ENCODE measurements around the gene PALM3. TPM values are rescaled to one million over a fixed set of nuclear protein-coding genes. Genes with fewer than 3 reads are reported as not detected.

Gene PALM3, protein sequence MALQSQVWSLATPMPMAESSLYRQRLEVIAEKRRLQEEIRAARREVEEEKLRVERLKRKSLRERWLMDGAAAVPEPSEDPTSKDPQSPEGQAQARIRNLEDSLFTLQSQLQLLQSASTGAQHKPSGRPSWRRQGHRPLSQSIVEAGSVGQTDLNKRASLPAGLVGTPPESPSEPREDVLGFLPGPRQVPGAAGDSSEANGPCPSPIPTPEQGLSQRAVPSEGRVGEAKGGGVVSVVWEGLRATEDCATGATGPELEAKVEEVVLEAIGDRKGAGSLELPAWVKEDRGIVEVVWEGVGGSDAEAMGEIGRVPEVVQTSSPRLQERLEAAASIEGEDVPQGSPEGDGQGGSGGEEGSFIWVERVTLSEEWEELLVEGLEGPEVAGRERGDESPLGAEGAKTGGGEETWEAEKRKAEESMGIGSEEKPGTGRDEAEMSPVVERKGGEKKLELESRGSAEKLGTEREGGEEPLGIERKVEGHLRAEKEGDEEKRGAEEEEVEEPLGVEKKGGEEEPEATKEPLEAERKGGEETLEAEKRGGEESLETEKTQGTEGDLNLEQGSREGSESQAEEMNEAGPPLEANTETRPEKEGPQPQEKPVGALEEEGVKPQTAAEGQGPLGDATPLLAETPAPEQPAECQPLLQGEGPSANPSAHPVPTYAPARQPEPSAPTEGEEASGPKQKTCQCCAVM
- total RNA-seq (2022; extraction: Qiagen RNA extraction; ENCODE audit: low read depth) = 1.3 to 2.6 TPM (median 1.9 TPM) in 5 replicates

DNA sequence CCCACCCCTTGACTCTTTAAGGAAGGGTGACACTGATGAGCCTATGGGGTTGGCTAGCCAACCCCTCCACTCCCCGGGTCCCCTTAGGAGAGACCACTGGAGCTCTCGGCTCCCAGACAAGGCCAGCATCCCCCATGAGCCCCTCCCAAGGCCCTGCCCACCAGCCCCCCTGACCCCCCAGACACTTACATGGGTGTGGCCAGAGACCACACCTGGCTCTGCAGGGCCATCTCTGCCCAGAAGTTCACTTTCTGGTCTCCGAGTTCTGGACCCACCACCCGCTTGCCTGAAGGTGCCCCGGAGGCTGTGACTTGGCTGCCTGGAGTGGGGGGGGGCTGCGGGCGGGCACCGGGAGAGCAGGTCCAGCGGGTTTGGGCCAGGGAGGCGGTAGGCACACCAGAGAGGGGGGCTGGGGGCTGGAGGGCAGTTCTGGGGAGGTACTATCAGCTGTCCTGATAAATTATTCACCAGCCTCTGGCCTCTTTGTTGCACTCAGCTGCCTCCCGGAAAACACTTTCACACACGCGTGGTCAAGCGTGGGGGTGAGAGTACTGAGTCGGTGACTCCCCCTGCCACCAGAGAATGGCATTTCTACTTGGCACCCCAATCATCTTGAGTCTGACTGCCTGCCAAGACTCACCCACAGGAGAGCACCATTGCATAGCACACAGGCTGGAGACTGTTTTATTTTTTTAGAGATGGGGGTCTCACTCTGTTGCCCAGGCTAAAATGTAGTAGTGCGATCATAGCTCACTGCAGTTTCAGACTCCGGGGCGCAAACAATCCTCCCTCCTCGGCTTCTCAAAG lies at the start of gene PALM3:
TSS of gene PALM3 (minus strand) at position 326 of the 807 bp plus-strand sequence. CDS start at position 230, 96 bp downstream.

DNA sequence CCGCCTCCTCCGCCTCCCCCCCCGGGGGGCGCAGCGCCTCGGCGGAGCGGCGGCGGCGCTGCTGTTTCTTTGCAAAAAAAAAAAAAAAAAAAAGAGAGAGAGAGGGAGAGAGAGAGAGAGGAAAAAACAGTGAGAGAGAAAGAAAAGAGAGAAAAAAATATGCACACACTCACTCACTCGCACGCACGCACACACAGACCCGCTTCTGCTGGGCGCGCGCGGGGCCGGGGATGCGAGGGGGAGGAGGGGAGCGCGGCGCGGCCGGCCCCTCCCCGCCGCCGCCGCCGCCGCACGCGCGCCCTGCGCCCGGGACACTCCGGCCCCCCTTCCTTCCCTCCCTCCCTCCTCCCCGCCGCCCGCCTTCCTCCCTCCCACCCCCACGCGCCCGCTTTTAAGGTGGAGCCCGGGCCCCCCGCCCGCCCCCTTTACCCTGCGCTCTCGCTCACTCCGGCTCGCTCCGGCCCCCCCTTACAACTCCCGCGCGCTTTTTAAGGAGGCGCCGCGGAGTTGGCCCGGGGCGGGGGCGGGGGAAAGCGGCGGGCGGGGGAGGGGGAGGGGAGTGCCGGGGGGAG lies 28.7 kb upstream of the PALM3 start, which contains the start of gene SAMD1:
TSS of gene SAMD1 (minus strand) at position 243 of the 572 bp plus-strand sequence.

DNA sequence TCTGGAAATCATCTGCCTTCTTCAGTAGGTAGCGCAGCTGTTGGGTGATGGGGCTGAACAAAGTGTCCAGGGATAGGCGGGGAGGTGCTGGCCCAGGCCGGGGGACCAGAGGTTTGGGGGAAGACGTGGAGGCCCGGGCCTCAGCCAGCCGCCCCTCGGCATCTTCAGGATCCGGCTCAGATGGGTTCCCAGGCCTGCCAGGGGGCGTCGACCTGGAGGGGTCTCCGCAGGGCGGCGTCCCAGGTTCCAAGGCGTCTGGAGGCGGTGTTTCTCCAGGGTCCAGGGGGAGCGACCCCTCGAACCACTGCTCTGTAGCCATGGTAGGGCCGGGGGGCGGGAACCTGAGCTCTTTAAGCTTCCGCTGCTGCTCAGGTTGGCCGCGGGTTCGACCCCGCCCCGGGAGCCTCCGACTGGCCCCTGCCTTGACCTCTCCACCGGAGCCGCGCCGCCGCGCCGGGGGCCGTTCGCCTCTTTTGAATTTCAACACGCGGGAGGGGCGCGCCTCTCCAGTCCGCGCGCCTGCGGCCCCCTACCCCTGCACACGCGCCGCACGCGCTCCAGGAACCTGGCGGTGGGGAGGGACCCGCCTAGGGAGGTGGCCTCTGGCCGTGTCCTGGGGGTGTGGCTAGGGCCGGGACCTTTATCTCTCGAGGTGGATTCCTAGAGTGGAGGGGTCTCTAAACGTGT lies 23.6 kb upstream of the PALM3 start, which contains the start of gene C19orf67:
TSS of gene C19orf67 (minus strand) at position 475 of the 687 bp plus-strand sequence. CDS start at position 319, 156 bp downstream.

DNA sequence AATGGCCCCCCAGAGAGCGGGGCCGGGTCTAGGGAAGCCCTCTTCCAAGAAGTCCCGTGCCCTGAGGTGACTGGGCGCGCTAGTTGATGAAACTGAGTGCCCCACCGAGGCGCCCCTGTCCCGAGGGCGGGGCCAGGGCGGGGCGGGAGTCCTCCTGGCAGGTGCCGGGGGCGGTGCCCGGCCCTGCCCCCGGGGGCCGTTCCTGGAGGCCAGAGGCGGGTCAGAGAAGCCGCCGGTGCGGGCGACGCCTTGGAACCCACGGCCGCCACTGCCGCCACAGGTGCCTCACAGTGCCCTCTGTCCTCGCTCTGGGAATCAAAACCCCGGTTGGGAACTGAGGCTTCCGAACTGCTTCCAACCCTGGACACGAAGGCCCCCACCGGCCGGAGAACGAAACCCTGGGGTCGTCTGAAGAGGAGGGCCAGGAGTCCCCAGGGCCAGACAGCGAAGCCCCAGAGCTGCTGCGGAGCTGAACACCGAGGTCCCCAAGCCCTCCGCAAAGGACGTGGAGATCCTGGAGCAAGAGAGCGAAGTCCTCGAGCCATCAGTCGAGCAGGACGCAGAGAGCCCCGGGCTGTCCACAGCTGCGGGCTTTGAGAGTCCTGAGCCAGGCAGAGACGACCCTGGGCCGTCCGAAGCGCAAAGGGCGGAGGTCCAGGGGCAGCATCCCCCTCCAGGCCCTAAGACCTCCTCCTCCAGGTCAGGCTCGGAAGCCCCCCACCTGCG lies 10.8 kb upstream of the PALM3 start, which contains the start of gene MISP3:
TSS of gene MISP3 (plus strand) at position 252 of the 726 bp plus-strand sequence. CDS start 524 bp downstream, outside the sequence.

DNA sequence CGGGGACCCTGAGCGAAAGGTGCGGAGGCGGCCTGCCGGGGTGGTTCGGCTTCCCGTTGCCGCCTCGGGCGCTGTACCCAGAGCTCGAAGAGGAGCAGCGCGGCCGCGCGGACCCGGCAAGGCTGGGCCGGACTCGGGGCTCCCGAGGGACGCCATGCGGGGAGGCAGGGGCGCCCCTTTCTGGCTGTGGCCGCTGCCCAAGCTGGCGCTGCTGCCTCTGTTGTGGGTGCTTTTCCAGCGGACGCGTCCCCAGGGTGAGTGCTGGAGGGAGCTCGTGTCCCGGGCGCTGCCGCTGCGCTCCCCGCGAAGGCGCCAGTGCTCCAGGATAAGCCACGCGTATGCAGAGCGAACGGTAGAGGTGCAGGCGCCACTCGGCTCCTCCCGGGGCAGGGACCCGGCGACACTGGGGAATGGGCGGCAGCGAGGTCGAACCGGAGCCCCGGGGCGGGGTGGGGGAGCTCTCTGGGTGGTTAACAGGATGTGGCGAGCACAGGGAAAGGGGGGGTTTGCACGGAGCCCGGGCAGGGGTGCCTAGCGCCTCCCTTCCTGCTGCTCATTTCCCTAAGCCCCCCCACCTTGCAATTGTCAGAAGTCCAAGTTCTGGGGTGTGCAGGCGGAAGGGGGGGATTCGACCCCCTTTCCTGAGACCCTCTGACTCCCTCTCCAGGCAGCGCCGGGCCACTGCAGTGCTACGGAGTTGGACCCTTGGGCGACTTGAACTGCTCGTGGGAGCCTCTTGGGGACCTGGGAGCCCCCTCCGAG lies 30.0 kb downstream of the PALM3 start, which contains the start of gene IL27RA:
TSS of gene IL27RA (plus strand) at position 44 of the 762 bp plus-strand sequence. CDS start at position 155, 111 bp downstream.

DNA sequence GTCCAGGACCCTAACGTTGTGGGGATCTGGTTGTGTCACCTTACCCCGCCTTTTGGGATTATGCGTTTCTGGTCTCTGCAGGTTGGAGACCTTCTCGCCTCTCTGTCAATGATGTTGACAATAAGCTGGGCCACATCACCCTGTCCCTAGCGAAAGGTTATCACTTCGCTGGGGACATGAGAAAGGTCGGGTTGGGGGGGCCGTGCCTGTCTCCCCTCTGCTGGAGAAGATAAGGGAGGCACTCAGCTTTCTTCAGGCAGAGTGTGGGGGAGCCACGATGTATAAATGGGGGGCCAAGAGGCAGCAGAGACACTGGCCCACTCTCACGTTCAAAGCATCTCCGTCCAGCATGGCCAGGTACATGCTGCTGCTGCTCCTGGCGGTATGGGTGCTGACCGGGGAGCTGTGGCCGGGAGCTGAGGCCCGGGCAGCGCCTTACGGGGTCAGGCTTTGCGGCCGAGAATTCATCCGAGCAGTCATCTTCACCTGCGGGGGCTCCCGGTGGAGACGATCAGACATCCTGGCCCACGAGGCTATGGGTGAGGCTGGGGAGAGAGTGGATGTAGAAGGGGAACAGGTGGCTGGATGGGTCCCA lies 33.9 kb downstream of the PALM3 start, which contains the start of gene RLN3:
TSS of gene RLN3 (plus strand) at position 293 of the 595 bp plus-strand sequence. CDS start at position 350, 57 bp downstream.

DNA sequence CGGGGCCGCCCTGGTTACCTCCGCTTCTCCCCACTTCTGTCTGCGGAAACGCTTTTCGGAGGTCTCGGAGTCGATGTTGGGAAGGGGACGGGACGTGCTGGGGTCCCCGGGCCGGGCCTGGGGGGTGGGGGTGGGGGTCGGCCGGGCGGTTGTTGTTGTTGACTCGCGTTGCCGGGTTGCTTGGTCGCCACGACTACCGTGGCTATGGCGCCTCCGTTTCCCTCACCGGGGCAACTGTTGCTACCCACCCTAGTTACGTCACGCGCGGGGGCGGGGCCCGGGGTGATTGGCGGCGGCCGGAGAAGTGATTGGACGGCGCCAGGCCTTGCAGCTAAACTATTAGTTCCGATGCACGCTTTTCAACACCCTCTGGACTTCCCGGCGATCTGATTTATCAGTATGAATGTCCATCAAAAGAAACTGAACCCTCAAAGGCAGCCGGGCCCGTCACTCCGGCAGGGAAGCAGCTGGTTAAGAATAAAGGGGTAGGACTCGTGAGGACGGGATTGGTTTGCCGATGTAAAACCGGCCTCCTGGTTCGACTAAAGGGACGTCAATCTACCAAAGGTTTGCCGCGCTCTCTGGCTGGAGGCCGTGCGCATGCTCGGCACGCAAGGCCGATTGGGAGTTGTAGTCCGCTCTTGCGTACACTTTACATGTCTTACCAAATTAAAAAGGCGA lies 55.7 kb downstream of the PALM3 start, which contains the start of gene RFX1:
TSS of gene RFX1 (minus strand) at position 236 of the 681 bp plus-strand sequence. CDS start 12,477 bp downstream, outside the sequence.

Other genes with a start within 250 kb of the PALM3 start
- gene NANOS3, start 184.9 kb downstream of the PALM3 start, total RNA-seq (2022; extraction: Qiagen RNA extraction; ENCODE audit: low read depth) = 1.3 to 4.2 TPM (median 2.6 TPM) in 5 replicates
- 0.16 to 0.62 TPM (median 0.39 TPM) in 5 replicates for gene BRME1, start 156.0 kb downstream of the PALM3 start, total RNA-seq (2022; extraction: Qiagen RNA extraction; ENCODE audit: low read depth)
- gene CC2D1A, start 155.9 kb downstream of the PALM3 start, total RNA-seq (2022; extraction: Qiagen RNA extraction; ENCODE audit: low read depth) = 7.6 to 10.6 TPM (median 9.4 TPM) in 5 replicates
- gene PODNL1, start 123.7 kb downstream of the PALM3 start, total RNA-seq (2022; extraction: Qiagen RNA extraction; ENCODE audit: low read depth) = 0.49 to 1.2 TPM (median 0.80 TPM) in 5 replicates
- gene DCAF15, start 109.6 kb downstream of the PALM3 start, total RNA-seq (2022; extraction: Qiagen RNA extraction; ENCODE audit: low read depth) = 13.5 to 21.8 TPM (median 19.8 TPM) in 5 replicates
- 3.1 to 6.5 TPM (median 5.4 TPM) in 5 replicates for gene RFX1, start 55.8 kb downstream of the PALM3 start, total RNA-seq (2022; extraction: Qiagen RNA extraction; ENCODE audit: low read depth)
- not detected in 5 replicates for gene RLN3, start 33.9 kb downstream of the PALM3 start, total RNA-seq (2022; extraction: Qiagen RNA extraction; ENCODE audit: low read depth)
- gene IL27RA, start 30.3 kb downstream of the PALM3 start, total RNA-seq (2022; extraction: Qiagen RNA extraction; ENCODE audit: low read depth) = 9.2 to 10.6 TPM (median 9.8 TPM) in 5 replicates
- 2.2 to 4.8 TPM (median 4.3 TPM) in 5 replicates for gene MISP3, start 10.7 kb upstream of the PALM3 start, total RNA-seq (2022; extraction: Qiagen RNA extraction; ENCODE audit: low read depth)
- not detected in 5 replicates for gene C19orf67, start 23.7 kb upstream of the PALM3 start, total RNA-seq (2022; extraction: Qiagen RNA extraction; ENCODE audit: low read depth)
- 30.5 to 45.6 TPM (median 39.2 TPM) in 5 replicates for gene SAMD1, start 28.7 kb upstream of the PALM3 start, total RNA-seq (2022; extraction: Qiagen RNA extraction; ENCODE audit: low read depth)
- gene PRKACA, start 55.7 kb upstream of the PALM3 start, total RNA-seq (2022; extraction: Qiagen RNA extraction; ENCODE audit: low read depth) = 31.1 to 34.9 TPM (median 33.2 TPM) in 5 replicates
- gene ASF1B, start 74.5 kb upstream of the PALM3 start, total RNA-seq (2022; extraction: Qiagen RNA extraction; ENCODE audit: low read depth) = 29.7 to 37.1 TPM (median 33.0 TPM) in 5 replicates
- 2.2 to 2.9 TPM (median 2.8 TPM) in 5 replicates for gene ADGRL1, start 144.1 kb upstream of the PALM3 start, total RNA-seq (2022; extraction: Qiagen RNA extraction; ENCODE audit: low read depth)

All from A549 treated with RU486 at 1 μM for 4 hours (cell line).